Prostate gland (tissue), 2 donors: ENCODE measurements around the gene ATP6V0D1. TPM values are rescaled to one million over a fixed set of nuclear protein-coding genes. Genes with fewer than 3 reads are reported as not detected.

Experiments used
- DNase-seq: peaks from one replicate; pipeline ENCODE4 v3.0.0-alpha.2; 2019; ENCODE audit warnings: low spot score
- H3K27ac ChIP-seq, 2 donors: fragments of 200-600 bp; sonication (generic); 2 replicates each; pipeline ENCODE4 v1.5.1; 2017 to 2019
- H3K27me3 ChIP-seq: fragments of 200-600 bp; sonication (generic); replicated peaks from 2 replicates; pipeline ENCODE4 v1.5.1; 2019; ENCODE audit not compliant: insufficient read depth
- H3K36me3 ChIP-seq, 2 donors: fragments of 200-600 bp; sonication (generic); 1 replicate in 1 of 2; 2 replicates in 1 of 2; pipeline versions ENCODE4 v1.5.1 to v1.8.1; 2017 to 2019
- H3K4me1 ChIP-seq: fragments of 200-600 bp; sonication (generic); replicated peaks from 2 replicates; pipeline ENCODE4 v1.5.1; 2019
- H3K4me3 ChIP-seq, 2 donors: fragments of 200-600 bp; sonication (generic); 2 replicates each; pipeline ENCODE4 v1.5.1; 2017 to 2019
- H3K9me3 ChIP-seq: fragments of 200-600 bp; sonication (generic); 2 replicates; pipeline ENCODE4 v1.5.1; 2017
- CTCF ChIP-seq, 4 experiments: fragments of 200-600 bp in 2 of 4; fragments of 450-650 bp in 2 of 4; sonication (generic) in 2 of 4; IDR thresholded peaks; 1 replicate in 3 of 4; 2 replicates in 1 of 4; pipeline ENCODE4 v1.5.1; 2016 to 2019; ENCODE audit warnings: antibody characterized with exemption in 4 of 4, mild to moderate bottlenecking in 2 of 4, moderate library complexity in 2 of 4
- POLR2A ChIP-seq: fragments of 450-650 bp; IDR thresholded peaks from one replicate; pipeline ENCODE4 v1.6.1; 2016; ENCODE audit warnings: antibody characterized with exemption, mild to moderate bottlenecking
- POLR2AphosphoS5 ChIP-seq: sonication (generic); formaldehyde crosslinking; IDR thresholded peaks from one replicate; pipeline ENCODE4 v1.6.1; 2017; ENCODE audit warnings: antibody characterized with exemption
- WGBS: methylation state at CpG from one replicate; pipeline ENCODE4 v1.1.5; 2018; 5-methylcytosine and 5-hydroxymethylcytosine counted together
- intact Hi-C: fragments of 100-400 bp; cut with DNase I; formaldehyde crosslinking; loops from one replicate; pipeline ENCODE4 v1.14.2; 2022
- total RNA-seq, 2 donors: library from RNA; depleted of rRNA; stranded (reverse); fragments of >200 nt; gene quantifications; one replicate each; pipeline ENCODE4 v1.1.0, GENCODE V29; 2016

ATP6V0D1 gene
- total RNA-seq, 2 donors from 2014 or later: 98.3 to 138 TPM

DNA sequence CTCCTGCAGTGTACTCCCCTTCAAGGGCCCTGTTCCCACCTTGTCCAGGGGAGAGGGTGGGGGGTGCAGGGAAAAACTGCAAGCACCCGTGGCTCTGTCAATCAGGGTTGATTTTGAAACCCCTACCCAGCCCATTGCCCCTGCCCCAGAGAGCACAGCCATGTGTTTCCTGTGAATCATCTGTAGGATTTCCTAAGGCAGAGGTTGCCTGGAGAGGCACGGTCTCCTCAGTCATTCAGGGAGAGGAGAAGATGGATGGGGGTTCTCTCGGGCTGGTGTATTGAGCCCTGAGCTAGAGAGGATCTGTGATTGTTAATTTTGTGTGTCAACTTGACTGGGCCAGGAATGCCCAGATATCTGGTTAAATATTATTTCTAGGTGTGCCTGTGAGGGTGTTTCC, 5.8 kb upstream of the ATP6V0D1 start:
- no peak for TF ChIP-seq POLR2AphosphoS5
- no peak for TF ChIP-seq POLR2A
- no peak for TF ChIP-seq CTCF (IDR thresholded peaks at IDR 0.05)
- no peaks in the 10 kb centered on the region for H3K36me3 ChIP-seq
- H3K4me1 ChIP-seq: peaks cover 7% of the 10 kb centered on the region
- DNase-seq: no peak
- no peak overlapping the region for H3K4me3 ChIP-seq
- no peak overlapping the region for H3K27ac ChIP-seq
- intact Hi-C loops: no loop called here
- no peaks in the 10 kb centered on the region for H3K9me3 ChIP-seq
- H3K27me3 ChIP-seq: no peaks in the 10 kb centered on the region
- WGBS: 75% methylated on average over 3 of the region's 3 CpGs

DNA sequence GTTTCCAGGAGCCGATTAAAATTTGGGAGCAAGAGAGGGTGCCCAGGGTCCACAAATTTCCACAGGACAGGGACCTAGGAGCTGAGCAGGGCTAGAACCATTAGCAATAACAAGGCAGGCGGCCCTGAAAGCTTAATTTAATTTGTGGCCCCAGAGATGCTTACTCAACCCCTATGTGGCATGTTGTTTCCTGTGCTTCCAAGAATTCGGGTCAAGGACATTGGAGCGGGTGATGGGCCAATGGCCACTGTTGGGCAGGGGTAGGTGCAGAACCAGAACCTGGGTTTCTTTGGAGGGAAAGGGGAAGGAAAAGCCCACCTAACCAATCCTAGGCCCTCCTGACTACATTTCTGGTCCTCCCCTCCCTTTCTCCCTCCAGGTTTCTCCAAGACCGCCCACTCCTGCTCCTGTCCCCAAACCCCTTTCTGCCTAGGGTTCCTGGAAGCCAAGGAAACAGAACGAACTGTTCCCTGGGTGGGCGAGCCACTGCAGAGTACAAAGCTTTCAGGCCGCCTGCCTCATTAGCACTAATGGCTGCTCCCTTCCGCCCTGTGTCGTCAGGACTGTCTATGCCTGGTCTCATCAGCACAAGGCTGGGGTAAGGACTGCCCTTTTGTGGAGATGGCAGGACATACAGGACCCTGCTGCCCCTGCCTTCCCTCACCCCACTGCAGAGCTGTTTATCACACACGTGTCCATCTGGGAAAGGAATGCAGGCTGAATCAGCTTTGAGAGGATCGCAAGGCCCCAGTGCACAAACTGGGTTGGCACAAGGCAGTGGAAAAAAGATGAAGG, 3.0 kb upstream of the ATP6V0D1 start:
- Histone ChIP-seq H3K4me3 (no peak overlapping the region), H3K27ac (no peak overlapping the region), H3K4me1 (peaks cover 7% of the 10 kb centered on the region), H3K36me3 (no peaks in the 10 kb centered on the region), H3K27me3 (no peaks in the 10 kb centered on the region), H3K9me3 (no peaks in the 10 kb centered on the region)
- intact Hi-C loops: loop anchor here (5.0 kb wide), 1 partner anchor 43 kb away; the partner anchor contains the start of gene RIPOR1
- DNase-seq: no peak
- WGBS: 85% methylated on average over 12 of the region's 12 CpGs
- no peak for TF ChIP-seq POLR2AphosphoS5
- no peak for TF ChIP-seq CTCF (IDR thresholded peaks at IDR 0.05)
- TF ChIP-seq POLR2A: no peak

GRCh38 chr16:67483150-67483549, 2.2 kb upstream of the ATP6V0D1 start, which contains the start of gene AGRP:
Gene AGRP, minus strand, starts transcription at chr16:67483547. Its CDS starts 149 bp downstream, at chr16:67483398.
- no peak for DNase-seq
- Histone ChIP-seq H3K27me3 (no peaks in the 10 kb centered on the region), H3K36me3 (no peaks in the 10 kb centered on the region), H3K27ac (peak within 1 kb of the TSS in 1 of 2 donors; percentile 74), H3K4me3 (peak within 1 kb of the TSS; percentile 88 to 90), H3K4me1 (peaks cover 7% of the 10 kb centered on the region), H3K9me3 (no peaks in the 10 kb centered on the region)
- intact Hi-C loops: loop anchor here (5.0 kb wide), 1 partner anchor 44 kb away; the partner anchor contains the start of gene RIPOR1
- 95% methylated on average over 6 of the region's 6 CpGs for WGBS
- TF ChIP-seq CTCF (IDR thresholded peaks at IDR 0.05): no peak
- no peak for TF ChIP-seq POLR2AphosphoS5
- no peak for TF ChIP-seq POLR2A

GRCh38 chr16:67482233-67482924, 1.4 kb upstream of the ATP6V0D1 start:
- intact Hi-C loops: loop anchor here (5.0 kb wide), 1 partner anchor 45 kb away; the partner anchor contains the start of gene RIPOR1
- Histone ChIP-seq H3K4me1 (peaks cover 7% of the 10 kb centered on the region), H3K27me3 (no peaks in the 10 kb centered on the region), H3K36me3 (no peaks in the 10 kb centered on the region), H3K4me3 (peak overlapping the region; percentile 88 to 90), H3K9me3 (no peaks in the 10 kb centered on the region), H3K27ac (peak overlapping the region; percentile 74 to 90)
- DNase-seq: no peak
- TF ChIP-seq CTCF (IDR thresholded peaks at IDR 0.05) (no peak), POLR2AphosphoS5 (no peak), POLR2A (no peak)
- 47% methylated on average over 24 of the region's 25 CpGs for WGBS
